ENCODE measurements around the gene RAB7A. TPM values are rescaled to one million over a fixed set of nuclear protein-coding genes. Genes with fewer than 3 reads are reported as not detected.
"Not testable (repeated sequence)": the region's sequence is repeated elsewhere in the genome, so short reads cannot be mapped to it uniquely, and the experiment has no call there.

The RAB7A gene
- polyA plus RNA-seq, 1 donor (not counting 4 experiments of a cell fraction or from before 2014, with no cell fraction given): 364 TPM

- H2AFZ ChIP-seq (ENCODE audit: control insufficient read depth, low read length): no peak overlapping the region
- DNase-seq (ENCODE audit: low read depth, low spot score) (no peak), FAIRE-seq (no peak)
- H3K4me3 ChIP-seq (ENCODE audit: control insufficient read depth in 2 of 3, extremely low read depth in 1 of 3, insufficient read depth in 2 of 3, low read depth in 1 of 3, low read length in 3 of 3): no peak overlapping the region
- peaks cover 2 to 12% of the 10 kb centered on the region in 2 experiments for H3K36me3 ChIP-seq (ENCODE audit: control insufficient read depth in 2 of 2, extremely low read depth in 1 of 2, insufficient read depth in 2 of 2, low read length in 2 of 2)
- H3K27me3 ChIP-seq (ENCODE audit: control insufficient read depth, extremely low read depth, insufficient read depth, low read length): no peaks in the 10 kb centered on the region
- H4K20me1 ChIP-seq (ENCODE audit: control insufficient read depth, extremely low read depth, insufficient read depth, low read length): peaks cover 22% of the 10 kb centered on the region
- no peaks in the 10 kb centered on the region for H3K9me1 ChIP-seq (ENCODE audit: control insufficient read depth, extremely low read depth, insufficient read depth, low read length)
- no peak overlapping the region for H3K9ac ChIP-seq (ENCODE audit: control insufficient read depth, extremely low read depth, insufficient read depth, low read length)
- H3K79me2 ChIP-seq (ENCODE audit: control insufficient read depth, insufficient read depth, low read length): peaks cover 97% of the 10 kb centered on the region
- H3K27ac ChIP-seq (ENCODE audit: control insufficient read depth, insufficient read depth, low read length): no peak overlapping the region
- dilution Hi-C loops (cut with MboI; ENCODE audit: extremely low pct_ligation_motif_present, low sequenced_read_pairs): no loop called here
- H3K4me1 ChIP-seq (ENCODE audit: control insufficient read depth, extremely low read depth, insufficient read depth, low read length): no peaks in the 10 kb centered on the region
- TF ChIP-seq CTCF (optimal IDR thresholded peaks at IDR 0.05 in 1 of 3, IDR thresholded peaks at IDR 0.05 in 1 of 3, conservative IDR thresholded peaks at IDR 0.05 in 1 of 3; ENCODE audit: extremely low read depth in 1 of 3, insufficient read depth in 2 of 3, low read length in 3 of 3) (no peak), EZH2 (IDR thresholded peaks at IDR 0.05; ENCODE audit: low read length) (no peak)
- H3K4me2 ChIP-seq (ENCODE audit: control insufficient read depth, extremely low read depth, insufficient read depth, low read depth, low read length): no peak overlapping the region
- no peaks in the 10 kb centered on the region for H3K9me3 ChIP-seq (ENCODE audit: control insufficient read depth, low read depth, low read length)
Measured at GRCh38 chr3:128748557-128748956, 22.6 kb downstream of the RAB7A start.

GRCh38 chr3:128749035-128749434 lies 23.1 kb downstream of the RAB7A start:
- Histone ChIP-seq H3K9ac (ENCODE audit: control insufficient read depth, extremely low read depth, insufficient read depth, low read length) (no peak overlapping the region), H3K36me3 (ENCODE audit: control insufficient read depth in 2 of 2, extremely low read depth in 1 of 2, insufficient read depth in 2 of 2, low read length in 2 of 2) (peaks cover 2 to 12% of the 10 kb centered on the region in 2 experiments), H3K9me3 (ENCODE audit: control insufficient read depth, low read depth, low read length) (no peaks in the 10 kb centered on the region), H3K79me2 (ENCODE audit: control insufficient read depth, insufficient read depth, low read length) (peaks cover 97% of the 10 kb centered on the region), H3K4me1 (ENCODE audit: control insufficient read depth, extremely low read depth, insufficient read depth, low read length) (no peaks in the 10 kb centered on the region), H3K27me3 (ENCODE audit: control insufficient read depth, extremely low read depth, insufficient read depth, low read length) (no peaks in the 10 kb centered on the region), H2AFZ (ENCODE audit: control insufficient read depth, low read length) (no peak overlapping the region), H4K20me1 (ENCODE audit: control insufficient read depth, extremely low read depth, insufficient read depth, low read length) (peaks cover 22% of the 10 kb centered on the region), H3K9me1 (ENCODE audit: control insufficient read depth, extremely low read depth, insufficient read depth, low read length) (no peaks in the 10 kb centered on the region), H3K4me2 (ENCODE audit: control insufficient read depth, extremely low read depth, insufficient read depth, low read depth, low read length) (no peak overlapping the region), H3K27ac (ENCODE audit: control insufficient read depth, insufficient read depth, low read length) (no peak overlapping the region), H3K4me3 (ENCODE audit: control insufficient read depth in 2 of 3, extremely low read depth in 1 of 3, insufficient read depth in 2 of 3, low read depth in 1 of 3, low read length in 3 of 3) (no peak overlapping the region)
- TF ChIP-seq CTCF (optimal IDR thresholded peaks at IDR 0.05 in 1 of 3, IDR thresholded peaks at IDR 0.05 in 1 of 3, conservative IDR thresholded peaks at IDR 0.05 in 1 of 3; ENCODE audit: extremely low read depth in 1 of 3, insufficient read depth in 2 of 3, low read length in 3 of 3): no peak
- no peak for TF ChIP-seq EZH2 (IDR thresholded peaks at IDR 0.05; ENCODE audit: low read length)
- dilution Hi-C loops (cut with MboI; ENCODE audit: extremely low pct_ligation_motif_present, low sequenced_read_pairs): no loop called here
- DNase-seq (ENCODE audit: low read depth, low spot score) (no peak), FAIRE-seq (no peak)

GRCh38 chr3:128749561-128749960 lies 23.6 kb downstream of the RAB7A start:
- peaks cover 22% of the 10 kb centered on the region for H4K20me1 ChIP-seq (ENCODE audit: control insufficient read depth, extremely low read depth, insufficient read depth, low read length)
- not testable (repeated sequence) for FAIRE-seq

More at GRCh38 chr3:128749561-128749960, 23.6 kb downstream of the RAB7A start:
- H3K4me1 ChIP-seq (ENCODE audit: control insufficient read depth, extremely low read depth, insufficient read depth, low read length); H3K4me2 ChIP-seq (ENCODE audit: control insufficient read depth, extremely low read depth, insufficient read depth, low read depth, low read length); H3K27me3 ChIP-seq (ENCODE audit: control insufficient read depth, extremely low read depth, insufficient read depth, low read length); H3K9me1 ChIP-seq (ENCODE audit: control insufficient read depth, extremely low read depth, insufficient read depth, low read length); H3K9ac ChIP-seq (ENCODE audit: control insufficient read depth, extremely low read depth, insufficient read depth, low read length); dilution Hi-C loops (cut with MboI; ENCODE audit: extremely low pct_ligation_motif_present, low sequenced_read_pairs); H2AFZ ChIP-seq (ENCODE audit: control insufficient read depth, low read length); DNase-seq (ENCODE audit: low read depth, low spot score); H3K4me3 ChIP-seq (ENCODE audit: control insufficient read depth in 2 of 3, extremely low read depth in 1 of 3, insufficient read depth in 2 of 3, low read depth in 1 of 3, low read length in 3 of 3); H3K9me3 ChIP-seq (ENCODE audit: control insufficient read depth, low read depth, low read length); H3K27ac ChIP-seq (ENCODE audit: control insufficient read depth, insufficient read depth, low read length): not testable (repeated sequence)
- peaks cover 97% of the 10 kb centered on the region for H3K79me2 ChIP-seq (ENCODE audit: control insufficient read depth, insufficient read depth, low read length)
- peaks cover 2 to 12% of the 10 kb centered on the region in 2 experiments for H3K36me3 ChIP-seq (ENCODE audit: control insufficient read depth in 2 of 2, extremely low read depth in 1 of 2, insufficient read depth in 2 of 2, low read length in 2 of 2)
